GM18858 (cell line): Measurements from ENCODE around the gene SAMD11.
"Not testable (repeated sequence)": the region's sequence is repeated elsewhere in the genome, so short reads cannot be mapped to it uniquely, and the experiment has no call there.

Experiments
- ATAC-seq: cut with Tn5 transposase; IDR thresholded peaks from one replicate; pipeline ENCODE4 v1.9.1; 2021; ENCODE audit not compliant: unreplicated experiment

Gene SAMD11

GRCh38 chr1:923131-923990, at the start of gene SAMD11:
Gene SAMD11, plus strand, starts transcription at chr1:923923. Its CDS starts 509 bp downstream, at chr1:924432.
- no peak for ATAC-seq

DNA sequence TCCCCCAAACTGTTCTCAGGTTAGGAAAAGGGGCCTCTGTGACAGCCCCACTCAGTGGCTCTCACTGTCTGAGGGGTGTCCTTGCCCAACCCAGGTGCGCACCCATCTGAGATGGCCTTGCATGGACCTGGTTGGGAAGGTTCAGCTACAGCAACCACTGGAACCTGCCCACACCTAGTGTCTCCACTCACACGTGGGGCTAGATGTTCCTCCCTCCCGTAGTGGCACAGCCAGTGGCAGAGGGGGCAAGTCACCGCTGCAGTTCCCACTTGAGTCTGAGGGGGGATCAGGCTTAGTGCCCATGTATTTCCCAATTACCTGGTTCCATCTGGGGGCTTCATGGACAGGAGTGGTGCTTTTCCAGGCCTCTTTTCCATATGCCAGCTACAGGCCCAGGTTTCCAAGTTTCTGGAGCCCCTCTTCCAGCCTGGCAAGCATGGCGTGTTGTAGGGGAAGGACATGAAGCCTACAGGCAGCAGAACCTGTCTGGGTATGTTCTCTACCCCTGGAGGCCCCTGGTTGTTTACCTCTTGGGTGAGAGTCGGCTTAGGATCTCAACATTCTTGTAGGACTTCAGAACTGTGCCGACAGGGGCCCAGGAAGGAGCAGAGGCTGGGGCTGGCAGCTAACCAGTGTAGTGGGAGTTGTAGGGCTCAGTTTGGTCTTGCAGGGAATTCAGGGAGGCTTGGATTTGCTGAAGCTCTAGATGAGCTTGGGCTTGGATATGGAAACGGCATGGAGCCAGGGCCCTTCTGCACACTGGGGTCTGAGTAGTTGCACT, 47.1 kb upstream of the SAMD11 start:
- ATAC-seq, result not testable (repeated sequence)

DNA sequence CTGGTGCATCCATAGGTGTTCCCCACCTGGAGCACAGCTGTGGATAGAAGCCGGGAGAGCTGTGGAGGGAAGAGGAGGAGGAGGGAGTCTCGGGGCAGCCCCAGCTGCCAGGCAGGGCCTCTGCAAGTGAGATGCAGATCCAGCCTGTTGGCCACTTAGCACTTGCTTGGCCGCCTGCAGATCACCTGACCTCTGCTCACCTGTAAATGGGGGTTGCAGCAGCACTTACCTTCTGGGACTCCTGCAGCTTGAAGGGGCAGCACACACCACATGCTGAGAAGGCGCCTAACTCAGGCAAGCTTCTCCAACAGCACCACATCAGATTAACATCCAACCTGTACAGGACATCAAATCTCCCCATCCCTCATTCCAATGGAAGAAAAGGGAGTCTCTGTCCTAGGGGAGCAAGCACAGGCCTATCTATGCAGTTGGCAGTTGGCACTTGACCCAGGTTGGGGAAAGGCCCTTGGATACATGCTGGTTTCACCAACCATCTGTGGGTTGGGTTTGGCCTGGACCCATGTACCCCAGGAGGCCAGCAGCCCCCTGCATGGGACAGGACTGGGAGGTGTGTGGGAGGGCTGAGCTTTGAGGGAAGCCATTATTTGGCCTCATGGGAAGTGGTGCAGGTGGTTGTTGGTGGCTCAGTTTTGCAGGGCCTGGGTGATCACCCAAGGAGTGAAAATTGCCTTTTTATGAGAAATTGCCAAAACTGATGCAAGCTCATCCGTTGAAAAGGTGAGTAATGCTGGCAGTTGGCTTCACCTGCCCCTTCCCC, 46.3 kb upstream of the SAMD11 start:
- not testable (repeated sequence) for ATAC-seq

GRCh38 chr1:880511-880910, 43.2 kb upstream of the SAMD11 start:
- not testable (repeated sequence) for ATAC-seq

- ATAC-seq, result not testable (repeated sequence)
These were observed 42.8 kb upstream of the SAMD11 start for GRCh38 chr1:880915-881314.

GRCh38 chr1:886311-886710, 37.4 kb upstream of the SAMD11 start:
- ATAC-seq, result no peak

DNA sequence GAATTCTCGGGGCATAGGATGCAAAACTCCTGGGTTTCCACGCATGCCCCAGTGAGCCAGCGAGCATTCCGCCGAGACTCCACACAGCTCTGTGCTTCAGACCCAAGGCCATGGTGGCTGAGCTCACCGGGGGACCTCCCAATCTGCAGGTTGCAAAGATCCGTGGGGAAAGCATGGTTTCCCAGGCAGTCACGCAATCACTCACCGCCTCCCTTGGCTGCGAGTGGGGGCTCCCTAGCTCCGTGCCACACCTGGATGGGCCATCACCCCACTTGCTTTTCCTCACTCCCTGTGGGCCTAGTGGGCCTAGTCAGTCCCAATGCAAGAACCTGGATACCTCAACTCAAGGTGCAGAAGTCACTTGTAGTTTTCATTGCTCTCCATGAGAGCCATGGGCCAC, 37.0 kb upstream of the SAMD11 start:
- ATAC-seq, result no peak

- no peak for ATAC-seq
These were observed 35.4 kb upstream of the SAMD11 start for GRCh38 chr1:888297-888696.

GRCh38 chr1:889774-890173, 33.9 kb upstream of the SAMD11 start:
- not testable (repeated sequence) for ATAC-seq

- ATAC-seq, result not testable (repeated sequence)
These were observed 33.5 kb upstream of the SAMD11 start for GRCh38 chr1:890234-890633.

DNA sequence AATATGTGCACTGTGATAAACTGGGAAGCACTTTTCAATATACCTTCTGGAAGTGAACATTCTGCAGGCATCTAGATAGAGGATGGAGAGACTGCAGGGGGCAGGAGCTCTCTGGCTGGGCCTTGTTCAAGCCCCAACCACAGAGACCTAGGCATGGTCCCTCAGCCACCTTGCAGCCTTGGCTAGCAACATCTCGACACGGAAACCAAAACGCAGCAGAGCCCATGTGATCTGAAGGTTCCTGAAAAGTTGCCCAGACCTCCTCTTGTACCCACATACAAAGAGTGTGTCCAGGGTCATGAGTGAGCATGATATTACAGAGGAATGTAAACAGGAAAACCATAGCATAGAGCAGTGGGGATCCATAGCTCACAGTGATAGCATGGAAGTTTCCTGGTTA, 33.1 kb upstream of the SAMD11 start:
- ATAC-seq, result no peak

DNA sequence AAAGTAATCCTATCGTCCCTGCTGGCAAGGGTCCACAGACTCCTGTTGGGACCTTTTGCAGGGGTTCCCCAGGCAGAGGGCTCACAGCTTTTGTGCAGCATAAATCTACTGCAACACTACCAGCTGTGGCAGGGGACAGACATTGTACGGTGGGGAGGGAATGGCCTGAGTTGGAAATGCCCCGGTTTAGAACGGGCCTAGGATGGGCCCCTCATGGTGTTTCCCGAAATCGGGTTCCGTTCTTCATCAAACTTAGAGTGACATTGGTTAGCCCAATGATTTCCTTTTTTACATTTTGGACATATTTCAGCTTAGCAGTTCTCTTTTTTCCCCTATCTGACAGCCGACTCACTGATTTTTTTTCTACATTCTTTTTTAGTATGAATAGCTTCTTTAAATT, 26.5 kb upstream of the SAMD11 start:
- no peak for ATAC-seq

DNA sequence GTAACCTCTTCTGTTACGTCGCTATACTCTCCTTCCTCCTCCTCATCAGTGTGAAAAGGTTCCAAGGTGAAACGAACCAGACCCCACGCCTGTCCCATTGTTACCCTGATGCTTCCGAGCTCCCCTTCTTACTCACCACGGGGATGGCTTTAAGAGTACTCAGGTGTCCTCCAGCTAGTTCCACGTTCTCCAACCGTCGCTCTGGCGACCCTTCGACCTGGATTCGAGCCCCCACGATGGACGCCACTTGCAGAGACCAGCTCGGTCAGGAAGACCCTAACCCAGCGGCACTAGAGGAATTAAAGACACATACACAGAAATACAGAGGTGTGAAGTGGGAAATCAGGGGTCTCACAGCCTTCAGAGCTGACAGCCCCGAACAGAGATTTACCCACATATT, 25.8 kb upstream of the SAMD11 start:
- ATAC-seq, result not testable (repeated sequence)

DNA sequence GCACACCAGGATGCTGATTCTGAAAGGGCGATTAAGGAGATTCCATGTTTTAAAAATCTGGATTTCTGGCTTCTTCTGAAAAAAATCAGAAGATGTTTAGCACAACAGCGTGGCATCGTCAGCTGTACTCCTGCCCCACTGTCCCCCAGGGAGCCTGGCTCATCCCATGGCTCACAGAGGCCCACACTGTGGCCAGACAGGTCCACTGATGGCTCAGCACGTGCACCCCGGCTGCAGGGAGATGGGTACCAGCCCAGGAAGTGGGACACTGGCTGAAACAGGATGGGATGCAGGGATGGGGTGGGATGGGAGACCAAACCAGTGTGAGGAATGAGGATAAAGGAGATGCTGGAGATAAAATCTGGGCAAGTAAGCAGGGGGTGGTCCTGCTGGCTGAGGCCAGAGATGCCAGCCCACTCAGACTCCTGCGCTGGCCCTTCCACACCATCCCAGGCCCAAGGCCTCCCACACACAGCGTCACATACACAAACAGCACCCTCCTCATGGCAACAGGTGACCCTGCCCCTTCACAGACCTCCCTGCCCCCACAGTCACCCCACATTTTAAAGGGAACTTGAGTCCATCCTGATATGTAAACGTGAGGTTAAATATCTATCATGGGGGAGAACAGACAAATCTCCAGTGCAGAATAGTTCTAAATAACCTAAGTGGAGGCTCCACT, 23.9 kb upstream of the SAMD11 start:
- ATAC-seq, result no peak

- ATAC-seq, result no peak
These were observed 22.4 kb upstream of the SAMD11 start for GRCh38 chr1:901108-901859.

GRCh38 chr1:902802-903201, 20.9 kb upstream of the SAMD11 start:
- no peak for ATAC-seq

GRCh38 chr1:903305-903704, 20.4 kb upstream of the SAMD11 start:
- no peak for ATAC-seq

- no peak for ATAC-seq
These were observed 19.9 kb upstream of the SAMD11 start for GRCh38 chr1:903721-904271.

- no peak for ATAC-seq
These were observed 19.3 kb upstream of the SAMD11 start for GRCh38 chr1:904310-904950.
